Thoracic aorta (tissue), 2 donors: ENCODE data around the gene DGCR2. TPM values are rescaled to one million over a fixed set of nuclear protein-coding genes. Genes with fewer than 3 reads are reported as not detected.

Experiments used
- ATAC-seq: fragments of 150-250 bp; one replicate; pipeline ENCODE4 v1.8.0; 2017; ENCODE audit warnings: low read depth; ENCODE audit not compliant: insufficient number of reproducible peaks, low FRiP score
- DNase-seq: peaks from one replicate; pipeline ENCODE4 v3.0.0-alpha.2; 2020; ENCODE audit warnings: low spot score
- H3K27ac ChIP-seq, 2 donors: fragments of 200-600 bp; sonication (generic); 1 replicate in 1 of 2; 2 replicates in 1 of 2; pipeline ENCODE4 v1.5.1; 2016; ENCODE audit warnings: mild to moderate bottlenecking in 2 of 2, moderate library complexity in 2 of 2
- H3K27me3 ChIP-seq: fragments of 200-600 bp; sonication (generic); replicated peaks from 2 replicates; pipeline ENCODE4 v1.6.0; 2016; ENCODE audit warnings: mild to moderate bottlenecking; ENCODE audit not compliant: insufficient read depth
- H3K36me3 ChIP-seq: fragments of 200-600 bp; sonication (generic); one replicate; pipeline ENCODE4 v1.5.1; 2016
- H3K4me1 ChIP-seq, 2 donors: fragments of 200-600 bp; sonication (generic); 1 replicate in 1 of 2; 2 replicates in 1 of 2; pipeline versions ENCODE4 v1.5.1 to v1.6.0; 2016; ENCODE audit warnings: low read depth in 2 of 2, mild to moderate bottlenecking in 1 of 2; ENCODE audit not compliant: control insufficient read depth in 1 of 2
- H3K4me3 ChIP-seq: fragments of 200-600 bp; sonication (generic); 2 replicates; pipeline ENCODE4 v1.5.1; 2016; ENCODE audit warnings: mild to moderate bottlenecking
- H3K9me3 ChIP-seq: fragments of 200-600 bp; sonication (generic); 2 replicates; pipeline ENCODE4 v1.5.1; 2016
- CTCF ChIP-seq: fragments of 200-600 bp; sonication (generic); IDR thresholded peaks from one replicate; pipeline ENCODE4 v1.5.1; 2019; ENCODE audit warnings: antibody characterized with exemption
- total RNA-seq, 2 donors: library from RNA; depleted of rRNA; stranded (reverse); fragments of >200 nt; gene quantifications; one replicate each; pipeline versions ENCODE4 v1.1.0 to v1.2.3, GENCODE V29; 2016

DGCR2 gene
- total RNA-seq, 2 donors from 2014 or later, result 42.1 to 105 TPM

GRCh38 chr22:19120829-19121630 lies 1.2 kb downstream of the DGCR2 start:
- H3K9me3 ChIP-seq, result no peaks in the 10 kb centered on the region
- DNase-seq (no peak), ATAC-seq (no peak)
- no peaks in the 10 kb centered on the region for H3K36me3 ChIP-seq
- H3K27me3 ChIP-seq, result no peaks in the 10 kb centered on the region
- peak overlapping the region; percentile 89 for H3K4me3 ChIP-seq
- peaks cover 24 to 62% of the 10 kb centered on the region in 2 donors for H3K4me1 ChIP-seq
- H3K27ac ChIP-seq, result peak overlapping the region; percentile 82 to 92
- no peak for TF ChIP-seq CTCF

GRCh38 chr22:19119949-19120348 lies 2.3 kb downstream of the DGCR2 start:
- Histone ChIP-seq H3K4me1 (peaks cover 28 to 73% of the 10 kb centered on the region in 2 donors), H3K9me3 (no peaks in the 10 kb centered on the region), H3K4me3 (peak overlapping the region; percentile 89), H3K27ac (no peak overlapping the region), H3K36me3 (no peaks in the 10 kb centered on the region), H3K27me3 (no peaks in the 10 kb centered on the region)
- DNase-seq (no peak), ATAC-seq (no peak)
- TF ChIP-seq CTCF, result no peak

GRCh38 chr22:19118329-19118880 lies 3.8 kb downstream of the DGCR2 start:
- Histone ChIP-seq H3K27me3 (no peaks in the 10 kb centered on the region), H3K9me3 (no peaks in the 10 kb centered on the region), H3K4me1 (peaks cover 28 to 76% of the 10 kb centered on the region in 2 donors), H3K4me3 (no peak overlapping the region), H3K27ac (no peak overlapping the region), H3K36me3 (no peaks in the 10 kb centered on the region)
- TF ChIP-seq CTCF, result no peak
- no peak for DNase-seq
- ATAC-seq, result no peak

- Histone ChIP-seq H3K27ac (no peak overlapping the region), H3K4me3 (no peak overlapping the region), H3K27me3 (no peaks in the 10 kb centered on the region), H3K4me1 (peaks cover 28 to 68% of the 10 kb centered on the region in 2 donors), H3K36me3 (no peaks in the 10 kb centered on the region), H3K9me3 (no peaks in the 10 kb centered on the region)
- DNase-seq (no peak), ATAC-seq (no peak)
- TF ChIP-seq CTCF, result no peak
Measured at GRCh38 chr22:19117111-19117512, 5.1 kb downstream of the DGCR2 start.

GRCh38 chr22:19115628-19116027 lies 6.6 kb downstream of the DGCR2 start:
- Histone ChIP-seq H3K27ac (no peak overlapping the region), H3K9me3 (no peaks in the 10 kb centered on the region), H3K4me3 (no peak overlapping the region), H3K4me1 (peaks cover 23 to 60% of the 10 kb centered on the region in 2 donors), H3K36me3 (no peaks in the 10 kb centered on the region), H3K27me3 (no peaks in the 10 kb centered on the region)
- TF ChIP-seq CTCF, result no peak
- no peak for ATAC-seq
- no peak for DNase-seq
